ENCODE data around the gene SPAG17. TPM values are rescaled to one million over a fixed set of nuclear protein-coding genes. Genes with fewer than 3 reads are reported as not detected.

SPAG17 gene
- total RNA-seq, 1 experiment from 2014 or later, result 0.36 TPM

DNA sequence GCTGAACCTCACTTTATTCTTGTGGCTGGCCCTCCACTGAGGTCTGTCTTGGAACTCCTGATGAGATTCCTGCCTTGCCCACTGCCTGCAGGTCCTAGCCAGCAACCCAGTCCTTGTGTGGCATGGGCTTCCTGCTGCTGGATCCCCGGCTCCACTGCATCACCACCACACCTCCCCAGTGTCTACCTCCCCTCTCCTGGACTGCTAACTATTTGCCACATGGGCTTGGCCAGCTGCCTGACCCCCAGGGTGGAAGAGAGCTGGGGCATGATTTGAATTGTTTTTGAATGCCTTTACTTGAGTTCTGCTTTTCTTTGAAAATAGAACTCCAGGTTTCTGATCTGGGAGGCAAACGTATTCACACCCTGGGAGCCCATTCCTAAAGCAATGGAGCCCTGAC, 41.2 kb downstream of the SPAG17 start:
- ChIA-PET POLR2A (no interaction called here), CTCF (no interaction called here)
- DNase-seq (ENCODE audit: low read depth, low spot score) (no peak), ATAC-seq (no peak)
- H3K9me3 ChIP-seq (ENCODE audit: control insufficient read depth, insufficient read depth, low read depth, low read length), result no peaks in the 10 kb centered on the region
- H3K27ac ChIP-seq (ENCODE audit: low read length), result no peak overlapping the region
- H3K27me3 ChIP-seq (ENCODE audit: control insufficient read depth, insufficient read depth, low read length), result no peaks in the 10 kb centered on the region
- in situ Hi-C loops (cut with HindIII; ENCODE audit: low pct_unique_long_range_greater_than_20kb, low sequenced_read_pairs), result no loop called here
- TF ChIP-seq, protein P1, sequence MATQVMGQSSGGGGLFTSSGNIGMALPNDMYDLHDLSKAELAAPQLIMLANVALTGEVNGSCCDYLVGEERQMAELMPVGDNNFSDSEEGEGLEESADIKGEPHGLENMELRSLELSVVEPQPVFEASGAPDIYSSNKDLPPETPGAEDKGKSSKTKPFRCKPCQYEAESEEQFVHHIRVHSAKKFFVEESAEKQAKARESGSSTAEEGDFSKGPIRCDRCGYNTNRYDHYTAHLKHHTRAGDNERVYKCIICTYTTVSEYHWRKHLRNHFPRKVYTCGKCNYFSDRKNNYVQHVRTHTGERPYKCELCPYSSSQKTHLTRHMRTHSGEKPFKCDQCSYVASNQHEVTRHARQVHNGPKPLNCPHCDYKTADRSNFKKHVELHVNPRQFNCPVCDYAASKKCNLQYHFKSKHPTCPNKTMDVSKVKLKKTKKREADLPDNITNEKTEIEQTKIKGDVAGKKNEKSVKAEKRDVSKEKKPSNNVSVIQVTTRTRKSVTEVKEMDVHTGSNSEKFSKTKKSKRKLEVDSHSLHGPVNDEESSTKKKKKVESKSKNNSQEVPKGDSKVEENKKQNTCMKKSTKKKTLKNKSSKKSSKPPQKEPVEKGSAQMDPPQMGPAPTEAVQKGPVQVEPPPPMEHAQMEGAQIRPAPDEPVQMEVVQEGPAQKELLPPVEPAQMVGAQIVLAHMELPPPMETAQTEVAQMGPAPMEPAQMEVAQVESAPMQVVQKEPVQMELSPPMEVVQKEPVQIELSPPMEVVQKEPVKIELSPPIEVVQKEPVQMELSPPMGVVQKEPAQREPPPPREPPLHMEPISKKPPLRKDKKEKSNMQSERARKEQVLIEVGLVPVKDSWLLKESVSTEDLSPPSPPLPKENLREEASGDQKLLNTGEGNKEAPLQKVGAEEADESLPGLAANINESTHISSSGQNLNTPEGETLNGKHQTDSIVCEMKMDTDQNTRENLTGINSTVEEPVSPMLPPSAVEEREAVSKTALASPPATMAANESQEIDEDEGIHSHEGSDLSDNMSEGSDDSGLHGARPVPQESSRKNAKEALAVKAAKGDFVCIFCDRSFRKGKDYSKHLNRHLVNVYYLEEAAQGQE (IDR thresholded peaks at IDR 0.05; ENCODE audit: insufficient read depth in 1 of 2, low read depth in 2 of 2, low read length in 1 of 2), result no peak
- TF ChIP-seq SIN3A (IDR thresholded peaks at IDR 0.05; ENCODE audit: borderline replicate concordance, insufficient read depth, low read depth, low read length), result no peak
- TF ChIP-seq POLR2AphosphoS5 (IDR thresholded peaks at IDR 0.05; ENCODE audit: low read depth, low read length), result no peak
- no peak for TF ChIP-seq CTCF (IDR thresholded peaks at IDR 0.05)
- no peak for TF ChIP-seq TCF7L2 (IDR thresholded peaks at IDR 0.05; ENCODE audit: low read depth, low read length)
- no peaks in the 10 kb centered on the region for H3K4me1 ChIP-seq (ENCODE audit: control insufficient read depth, insufficient read depth, low read length)
- BruUV-seq (replicated peaks), result no TSS peak
- no peaks in the 10 kb centered on the region for H3K36me3 ChIP-seq (ENCODE audit: control insufficient read depth, insufficient read depth, low read length)
- intact Hi-C loops (cut with micrococcal nuclease; ENCODE audit: unreplicated experiment), result no loop called here
- H3K4me3 ChIP-seq (ENCODE audit: low read depth in 2 of 2, low read length in 2 of 2), result no peak overlapping the region

- H3K9me3 ChIP-seq (ENCODE audit: control insufficient read depth, insufficient read depth, low read depth, low read length), result no peaks in the 10 kb centered on the region
- H3K36me3 ChIP-seq (ENCODE audit: control insufficient read depth, insufficient read depth, low read length), result no peaks in the 10 kb centered on the region
- no peak for DNase-seq (ENCODE audit: low read depth, low spot score)
- intact Hi-C loops (cut with micrococcal nuclease; ENCODE audit: unreplicated experiment) (no loop called here), in situ Hi-C loops (cut with HindIII; ENCODE audit: low pct_unique_long_range_greater_than_20kb, low sequenced_read_pairs) (no loop called here)
- TF ChIP-seq CTCF (IDR thresholded peaks at IDR 0.05) (no peak), TCF7L2 (IDR thresholded peaks at IDR 0.05; ENCODE audit: low read depth, low read length) (no peak), POLR2AphosphoS5 (IDR thresholded peaks at IDR 0.05; ENCODE audit: low read depth, low read length) (no peak), SIN3A (IDR thresholded peaks at IDR 0.05; ENCODE audit: borderline replicate concordance, insufficient read depth, low read depth, low read length) (no peak)
- TF ChIP-seq, protein P1 (IDR thresholded peaks at IDR 0.05; ENCODE audit: insufficient read depth in 1 of 2, low read depth in 2 of 2, low read length in 1 of 2), result no peak
- POLR2A ChIA-PET, result no interaction called here
- BruUV-seq (replicated peaks), result no TSS peak
- no peaks in the 10 kb centered on the region for H3K4me1 ChIP-seq (ENCODE audit: control insufficient read depth, insufficient read depth, low read length)
- CTCF ChIA-PET, result no interaction called here
- H3K4me3 ChIP-seq (ENCODE audit: low read depth in 2 of 2, low read length in 2 of 2), result no peak overlapping the region
- no peak for ATAC-seq
- H3K27me3 ChIP-seq (ENCODE audit: control insufficient read depth, insufficient read depth, low read length), result no peaks in the 10 kb centered on the region
- H3K27ac ChIP-seq (ENCODE audit: low read length), result no peak overlapping the region
These were observed 41.9 kb downstream of the SPAG17 start for GRCh38 chr1:118143121-118143520.
